Gastrocnemius medialis (tissue), 4 donors: ENCODE results near the gene MTMR4. TPM values are rescaled to one million over a fixed set of nuclear protein-coding genes. Genes with fewer than 3 reads are reported as not detected.

Source experiments
- ATAC-seq, 2 donors: fragments of 150-250 bp; one replicate each; pipeline ENCODE4 v1.9.1; 2016
- DNase-seq, 2 donors: peaks; one replicate each; pipeline ENCODE4 v3.0.0-alpha.2; 2019
- H3K27ac ChIP-seq, 4 donors: fragments of 200-600 bp; sonication (generic); 1 replicate in 1 of 4; 2 replicates in 3 of 4; pipeline ENCODE4 v1.5.1; 2016 to 2018; ENCODE audit warnings: mild to moderate bottlenecking in 2 of 4, moderate library complexity in 1 of 4
- H3K27me3 ChIP-seq, 3 donors: fragments of 200-600 bp; sonication (generic) in 2 of 3; 1 replicate in 1 of 3; 2 replicates in 2 of 3; pipeline versions ENCODE4 v1.5.1 to v1.6.0; 2016 to 2019; ENCODE audit warnings: mild to moderate bottlenecking in 1 of 3, moderate library complexity in 1 of 3
- H3K36me3 ChIP-seq, 2 donors: fragments of 200-600 bp; sonication (generic) in 1 of 2; one replicate each; pipeline ENCODE4 v1.5.1; 2017 to 2018
- H3K4me1 ChIP-seq, 2 donors: fragments of 200-600 bp; sonication (generic) in 1 of 2; one replicate each; pipeline ENCODE4 v1.5.1; 2016 to 2017; ENCODE audit warnings: mild to moderate bottlenecking in 2 of 2
- H3K4me3 ChIP-seq, 4 donors: fragments of 200-600 bp; sonication (generic) in 3 of 4; 1 replicate in 1 of 4; 2 replicates in 3 of 4; pipeline ENCODE4 v1.5.1; 2016 to 2019; ENCODE audit warnings: mild to moderate bottlenecking in 2 of 4
- H3K9me3 ChIP-seq, 3 donors: fragments of 200-600 bp; sonication (generic) in 2 of 3; 1 replicate in 1 of 3; 2 replicates in 2 of 3; pipeline ENCODE4 v1.5.1; 2016 to 2019
- POLR2A ChIP-seq, 2 donors: fragments of 450-650 bp; IDR thresholded peaks; one replicate each; pipeline ENCODE4 v1.6.1; 2017; ENCODE audit warnings: antibody characterized with exemption in 2 of 2, mild to moderate bottlenecking in 2 of 2, moderate library complexity in 2 of 2
- in situ Hi-C, 4 donors: fragments of 200-750 bp; cut with MboI; loops; one replicate each; pipeline versions ENCODE4 v1.15.0 to v1.8.0; 2017; ENCODE audit warnings: low sequenced_read_pairs in 4 of 4
- intact Hi-C: fragments of 100-400 bp; cut with DNase I; formaldehyde crosslinking; loops from one replicate; pipeline ENCODE4 v1.15.1; 2023; ENCODE audit warnings: low total_unique reads
- total RNA-seq, 4 donors: library from RNA; depleted of rRNA; stranded (reverse); fragments of >200 nt; gene quantifications; one replicate each; pipeline versions ENCODE4 v1.1.0 to v1.2.3, GENCODE V29; 2016
- TF ChIP-seq, protein P1 (sequence below), 5 experiments: fragments of 450-650 bp in 3 of 5; fragments of 200-600 bp in 2 of 5; sonication (generic) in 2 of 5; IDR thresholded peaks in 4 of 5; conservative IDR thresholded peaks in 1 of 5; 1 replicate in 4 of 5; 2 replicates in 1 of 5; pipeline ENCODE4 v1.5.1; 2016 to 2019; ENCODE audit warnings: antibody characterized with exemption in 5 of 5, mild to moderate bottlenecking in 3 of 5, moderate library complexity in 3 of 5

MTMR4 gene
- total RNA-seq, 4 donors from 2014 or later: 7.9 to 16.1 (median 11.1) TPM

GRCh38 chr17:58528443-58528842 lies 14.0 kb upstream of the MTMR4 start:
- no peak overlapping the region for H3K4me3 ChIP-seq
- H3K27ac ChIP-seq: peak overlapping the region in 3 of 4 donors; percentile 20 to 38 (median 34)
- no peak for DNase-seq
- no peaks in the 10 kb centered on the region for H3K9me3 ChIP-seq
- H3K27me3 ChIP-seq: no peaks in the 10 kb centered on the region
- H3K36me3 ChIP-seq: no peaks in the 10 kb centered on the region
- ATAC-seq: no peak
- TF ChIP-seq, protein P1, sequence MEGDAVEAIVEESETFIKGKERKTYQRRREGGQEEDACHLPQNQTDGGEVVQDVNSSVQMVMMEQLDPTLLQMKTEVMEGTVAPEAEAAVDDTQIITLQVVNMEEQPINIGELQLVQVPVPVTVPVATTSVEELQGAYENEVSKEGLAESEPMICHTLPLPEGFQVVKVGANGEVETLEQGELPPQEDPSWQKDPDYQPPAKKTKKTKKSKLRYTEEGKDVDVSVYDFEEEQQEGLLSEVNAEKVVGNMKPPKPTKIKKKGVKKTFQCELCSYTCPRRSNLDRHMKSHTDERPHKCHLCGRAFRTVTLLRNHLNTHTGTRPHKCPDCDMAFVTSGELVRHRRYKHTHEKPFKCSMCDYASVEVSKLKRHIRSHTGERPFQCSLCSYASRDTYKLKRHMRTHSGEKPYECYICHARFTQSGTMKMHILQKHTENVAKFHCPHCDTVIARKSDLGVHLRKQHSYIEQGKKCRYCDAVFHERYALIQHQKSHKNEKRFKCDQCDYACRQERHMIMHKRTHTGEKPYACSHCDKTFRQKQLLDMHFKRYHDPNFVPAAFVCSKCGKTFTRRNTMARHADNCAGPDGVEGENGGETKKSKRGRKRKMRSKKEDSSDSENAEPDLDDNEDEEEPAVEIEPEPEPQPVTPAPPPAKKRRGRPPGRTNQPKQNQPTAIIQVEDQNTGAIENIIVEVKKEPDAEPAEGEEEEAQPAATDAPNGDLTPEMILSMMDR (IDR thresholded peaks at IDR 0.05 in 4 of 5, conservative IDR thresholded peaks at IDR 0.05 in 1 of 5): no peak
- no peak for TF ChIP-seq POLR2A (IDR thresholded peaks at IDR 0.05)
- in situ Hi-C loops (loop anchor here in 2 of 4 donors (10.0 kb wide), 2 partner anchors 166 to 486 kb away; partner anchors contain the start of genes RAD51C (in 1 of the 2) and TEX14 (in 1 of the 2)), intact Hi-C loops (no loop called here)
- H3K4me1 ChIP-seq: peaks cover 7 to 15% of the 10 kb centered on the region in 2 donors

DNA sequence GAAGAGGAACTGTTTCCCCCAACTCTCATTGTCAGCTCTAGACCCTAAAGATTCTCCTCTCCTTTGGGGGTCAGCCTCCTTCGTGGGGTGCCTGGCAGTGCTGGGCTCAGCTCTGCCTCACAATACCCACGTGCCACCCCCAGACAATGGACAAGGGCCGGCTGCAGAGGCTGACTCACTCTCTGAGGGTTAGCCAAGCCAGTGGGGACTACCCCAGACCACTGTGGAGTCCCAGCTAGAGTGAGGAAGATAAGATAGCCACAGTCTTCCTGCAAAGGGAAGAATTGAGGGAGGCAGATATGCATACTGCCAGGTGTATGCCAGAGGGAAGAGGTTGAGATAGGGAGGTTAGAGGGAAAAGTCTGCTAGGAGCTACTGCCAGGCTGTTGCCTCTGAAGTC lies 13.5 kb upstream of the MTMR4 start:
- Histone ChIP-seq H3K9me3 (no peaks in the 10 kb centered on the region), H3K27me3 (no peaks in the 10 kb centered on the region), H3K4me3 (no peak overlapping the region), H3K36me3 (no peaks in the 10 kb centered on the region), H3K4me1 (peaks cover 7 to 15% of the 10 kb centered on the region in 2 donors), H3K27ac (peak overlapping the region in 2 of 4 donors; percentile 38 to 46)
- ATAC-seq: no peak
- DNase-seq: no peak
- intact Hi-C loops: no loop called here
- TF ChIP-seq POLR2A (IDR thresholded peaks at IDR 0.05): no peak
- TF ChIP-seq, protein P1 (IDR thresholded peaks at IDR 0.05 in 4 of 5, conservative IDR thresholded peaks at IDR 0.05 in 1 of 5): no peak
- in situ Hi-C loops: loop anchor here in 2 of 4 donors (10.0 kb wide), 2 partner anchors 167 to 487 kb away; partner anchors contain the start of genes RAD51C (in 1 of the 2) and TEX14 (in 1 of the 2)

DNA sequence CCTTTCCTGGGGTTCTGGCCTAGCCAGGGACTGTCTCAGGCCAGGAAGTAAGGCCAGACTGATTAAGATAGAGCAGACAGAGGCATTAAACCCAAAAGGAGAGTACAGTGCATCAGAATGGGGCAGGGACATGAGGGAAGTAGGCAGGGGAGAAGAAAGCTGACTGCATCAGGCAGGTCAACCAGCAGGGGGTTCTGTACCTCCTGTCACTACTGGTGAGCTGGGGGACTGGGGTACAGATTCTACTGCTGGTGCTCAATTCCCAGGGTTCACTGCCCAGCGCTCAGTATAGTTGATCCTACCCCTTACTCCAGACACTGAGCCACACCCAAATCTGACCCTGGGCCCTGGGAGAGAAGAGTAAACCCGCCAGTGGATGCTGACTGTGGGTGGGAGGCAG lies 12.9 kb upstream of the MTMR4 start:
- no peak overlapping the region for H3K4me3 ChIP-seq

GRCh38 chr17:58525239-58525638 lies 10.8 kb upstream of the MTMR4 start:
- no peaks in the 10 kb centered on the region for H3K9me3 ChIP-seq
- intact Hi-C loops: no loop called here
- peaks cover 0 to 13% of the 10 kb centered on the region in 2 donors for H3K4me1 ChIP-seq
- no peak overlapping the region for H3K4me3 ChIP-seq
- no peaks in the 10 kb centered on the region for H3K36me3 ChIP-seq
- TF ChIP-seq POLR2A (IDR thresholded peaks at IDR 0.05): no peak
- TF ChIP-seq, protein P1 (IDR thresholded peaks at IDR 0.05 in 4 of 5, conservative IDR thresholded peaks at IDR 0.05 in 1 of 5): no peak
- H3K27me3 ChIP-seq: no peaks in the 10 kb centered on the region
- ATAC-seq (peak in 1 of 2 donors; percentile 51), DNase-seq (peak in 1 of 2 donors; percentile 33)
- peak overlapping the region; percentile 27 to 65 (median 51) for H3K27ac ChIP-seq
- in situ Hi-C loops: loop anchor here in 2 of 4 donors (10.0 kb wide), 2 partner anchors 170 to 490 kb away; partner anchors contain the start of genes RAD51C (in 1 of the 2) and TEX14 (in 1 of the 2)

More for the DNA sequence above, 12.9 kb upstream of the MTMR4 start:
- DNase-seq (no peak), ATAC-seq (no peak)
- Histone ChIP-seq H3K4me1 (peaks cover 3 to 12% of the 10 kb centered on the region in 2 donors), H3K9me3 (no peaks in the 10 kb centered on the region), H3K27ac (peak overlapping the region in 2 of 4 donors; percentile 46 to 49), H3K27me3 (no peaks in the 10 kb centered on the region), H3K36me3 (no peaks in the 10 kb centered on the region)
- TF ChIP-seq POLR2A (IDR thresholded peaks at IDR 0.05): no peak
- TF ChIP-seq, protein P1 (IDR thresholded peaks at IDR 0.05 in 4 of 5, conservative IDR thresholded peaks at IDR 0.05 in 1 of 5): no peak
- intact Hi-C loops (no loop called here), in situ Hi-C loops (loop anchor here in 2 of 4 donors (10.0 kb wide), 2 partner anchors 167 to 487 kb away; partner anchors contain the start of genes RAD51C (in 1 of the 2) and TEX14 (in 1 of the 2))
